Fibroblast of villous mesenchyme (primary cell): Measurements from ENCODE around the gene CPVL. TPM values are rescaled to one million over a fixed set of nuclear protein-coding genes. Genes with fewer than 3 reads are reported as not detected.

Experiments
- DNase-seq: peaks from one replicate; pipeline ENCODE4 v3.0.0-alpha.2; 2010; ENCODE audit warnings: low read depth
- H3K4me3 ChIP-seq: 2 replicates; pipeline ENCODE4 v1.5.1; 2011; ENCODE audit warnings: low read depth, mild to moderate bottlenecking, low read length
- total RNA-seq: library from RNA; depleted of rRNA; stranded (reverse); fragments of >200 nt; gene quantifications from 2 replicates; pipeline ENCODE4 v1.2.3, GENCODE V29; 2012
- TF ChIP-seq, protein P1 (sequence below): IDR thresholded peaks from 2 replicates; pipeline ENCODE4 v1.5.1; 2012; ENCODE audit warnings: low read depth, mild to moderate bottlenecking, low read length; ENCODE audit not compliant: insufficient read depth

CPVL gene
- total RNA-seq, 1 donor: not detected

DNA sequence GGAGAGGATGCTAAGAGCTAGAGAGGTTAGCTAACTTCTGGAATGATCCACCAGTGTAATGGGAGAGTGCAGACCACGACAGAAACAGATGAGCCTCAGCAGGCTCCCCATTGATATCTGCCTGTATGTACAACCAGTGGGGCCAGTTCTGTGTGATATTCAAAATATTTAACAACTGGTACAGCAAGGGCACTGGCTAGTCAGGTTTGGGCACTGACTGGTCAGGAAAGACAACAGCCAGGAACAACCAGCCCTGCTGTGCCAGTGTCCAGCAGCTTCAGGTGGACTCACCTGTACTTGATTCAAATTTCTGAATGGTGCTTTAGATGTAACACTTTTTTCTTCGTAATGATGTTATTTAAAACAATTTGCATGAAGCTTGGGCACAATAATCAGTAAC, 182.3 kb downstream of the CPVL start:
- TF ChIP-seq, protein P1, sequence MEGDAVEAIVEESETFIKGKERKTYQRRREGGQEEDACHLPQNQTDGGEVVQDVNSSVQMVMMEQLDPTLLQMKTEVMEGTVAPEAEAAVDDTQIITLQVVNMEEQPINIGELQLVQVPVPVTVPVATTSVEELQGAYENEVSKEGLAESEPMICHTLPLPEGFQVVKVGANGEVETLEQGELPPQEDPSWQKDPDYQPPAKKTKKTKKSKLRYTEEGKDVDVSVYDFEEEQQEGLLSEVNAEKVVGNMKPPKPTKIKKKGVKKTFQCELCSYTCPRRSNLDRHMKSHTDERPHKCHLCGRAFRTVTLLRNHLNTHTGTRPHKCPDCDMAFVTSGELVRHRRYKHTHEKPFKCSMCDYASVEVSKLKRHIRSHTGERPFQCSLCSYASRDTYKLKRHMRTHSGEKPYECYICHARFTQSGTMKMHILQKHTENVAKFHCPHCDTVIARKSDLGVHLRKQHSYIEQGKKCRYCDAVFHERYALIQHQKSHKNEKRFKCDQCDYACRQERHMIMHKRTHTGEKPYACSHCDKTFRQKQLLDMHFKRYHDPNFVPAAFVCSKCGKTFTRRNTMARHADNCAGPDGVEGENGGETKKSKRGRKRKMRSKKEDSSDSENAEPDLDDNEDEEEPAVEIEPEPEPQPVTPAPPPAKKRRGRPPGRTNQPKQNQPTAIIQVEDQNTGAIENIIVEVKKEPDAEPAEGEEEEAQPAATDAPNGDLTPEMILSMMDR: no peak
- H3K4me3 ChIP-seq: no peak overlapping the region
- no peak for DNase-seq

DNA sequence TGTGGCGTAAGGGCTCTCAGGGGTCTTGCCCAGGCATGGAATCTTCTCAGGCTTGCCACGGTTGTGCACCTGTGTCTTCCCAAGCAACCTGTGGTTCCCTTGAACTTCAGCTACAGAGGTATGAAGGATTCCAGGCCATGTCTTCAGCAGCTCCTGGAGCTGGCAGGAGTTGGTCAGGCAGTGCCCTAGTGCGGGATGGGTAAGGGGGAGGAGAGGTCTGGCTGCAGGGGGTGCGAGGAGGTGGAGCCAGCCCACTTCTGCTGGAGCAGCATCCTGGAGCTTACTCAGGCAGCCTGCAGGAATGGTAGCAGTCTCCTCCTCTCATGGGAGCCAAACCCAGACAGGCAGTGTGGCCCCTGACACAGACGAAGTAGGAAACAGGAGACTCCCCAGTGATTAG, 184.4 kb downstream of the CPVL start:
- TF ChIP-seq, protein P1: no peak
- no peak overlapping the region for H3K4me3 ChIP-seq
- no peak for DNase-seq

DNA sequence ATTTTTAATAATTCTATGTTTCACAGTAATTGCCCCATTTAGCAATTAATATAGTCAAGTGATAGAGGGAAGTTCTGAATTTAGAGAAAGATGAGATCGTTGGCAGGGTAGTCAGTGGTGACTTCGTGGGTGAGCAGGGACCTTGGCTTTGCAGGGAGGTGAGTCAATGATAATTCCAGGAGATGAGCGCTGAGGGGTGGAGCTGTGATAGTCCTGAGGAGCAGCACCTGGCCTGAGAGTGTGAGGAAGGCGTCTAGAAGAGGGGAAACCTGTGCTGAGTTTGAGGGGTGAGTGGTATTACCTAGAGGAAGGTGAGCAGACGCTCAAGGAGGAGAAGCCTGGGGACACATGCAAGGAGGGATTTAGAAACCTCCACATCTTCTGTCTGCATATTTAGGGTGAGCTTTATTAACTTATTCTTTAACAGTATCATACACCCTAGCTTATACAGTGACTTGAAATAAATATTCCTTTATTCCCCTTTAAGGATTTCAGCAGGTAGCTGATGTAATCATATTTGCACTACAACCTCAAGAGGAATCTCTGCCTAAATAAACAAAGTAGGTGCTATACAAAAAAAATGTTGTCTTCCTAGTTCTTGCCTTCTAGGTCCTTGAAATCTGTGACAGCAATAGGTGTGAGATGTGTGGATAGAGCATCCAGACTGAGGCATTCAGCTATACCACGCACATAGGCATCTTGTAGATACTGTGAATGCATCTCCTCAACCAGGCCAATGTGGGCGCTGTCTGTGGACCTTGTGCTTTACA, 186.1 kb downstream of the CPVL start:
- TF ChIP-seq, protein P1: no peak
- DNase-seq: no peak
- H3K4me3 ChIP-seq: no peak overlapping the region

GRCh38 chr7:28958980-28959347, 187.4 kb downstream of the CPVL start:
- H3K4me3 ChIP-seq: peak overlapping the region; percentile 49
- TF ChIP-seq, protein P1: no peak
- DNase-seq: no peak

GRCh38 chr7:28958235-28958979, 187.9 kb downstream of the CPVL start, which contains the start of gene TRIL:
TRIL (minus strand) TSS chr7:28958330; CDS start chr7:28958046, 284 bp downstream.
- TF ChIP-seq, protein P1: no peak
- H3K4me3 ChIP-seq: peak within 1 kb of the TSS; percentile 49
- peak; percentile 56 for DNase-seq

DNA sequence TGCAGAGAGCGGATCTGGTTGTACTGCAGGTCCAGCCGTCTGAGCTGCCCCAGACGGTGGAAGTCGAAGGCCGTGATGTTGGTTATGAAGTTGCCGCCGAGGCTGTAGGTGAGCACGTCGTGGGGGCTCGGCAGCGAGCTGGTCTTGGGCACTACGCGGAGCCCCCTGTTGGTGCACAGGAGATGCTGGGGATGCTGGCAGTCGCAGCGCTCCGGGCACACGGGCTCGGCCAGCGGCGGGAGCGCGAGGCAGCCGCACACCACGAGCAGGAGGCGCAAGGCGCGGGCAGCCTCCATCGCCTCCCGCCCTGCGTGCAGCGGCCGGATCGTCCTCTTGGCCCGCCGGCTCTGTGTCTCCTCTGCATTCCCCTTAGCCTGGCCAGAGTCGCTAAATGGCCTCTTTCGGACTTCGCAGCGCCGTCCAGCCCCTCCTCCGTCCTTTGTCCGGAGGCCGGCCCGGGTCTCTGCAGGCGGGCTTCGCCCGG, 188.5 kb downstream of the CPVL start:
- TF ChIP-seq, protein P1: no peak
- DNase-seq: no peak
- peak overlapping the region; percentile 49 for H3K4me3 ChIP-seq
